ENCODE measurements around the gene NGB. TPM values are rescaled to one million over a fixed set of nuclear protein-coding genes. Genes with fewer than 3 reads are reported as not detected.

NGB gene
- total RNA-seq, 1 experiment from 2014 or later: not detected

DNA sequence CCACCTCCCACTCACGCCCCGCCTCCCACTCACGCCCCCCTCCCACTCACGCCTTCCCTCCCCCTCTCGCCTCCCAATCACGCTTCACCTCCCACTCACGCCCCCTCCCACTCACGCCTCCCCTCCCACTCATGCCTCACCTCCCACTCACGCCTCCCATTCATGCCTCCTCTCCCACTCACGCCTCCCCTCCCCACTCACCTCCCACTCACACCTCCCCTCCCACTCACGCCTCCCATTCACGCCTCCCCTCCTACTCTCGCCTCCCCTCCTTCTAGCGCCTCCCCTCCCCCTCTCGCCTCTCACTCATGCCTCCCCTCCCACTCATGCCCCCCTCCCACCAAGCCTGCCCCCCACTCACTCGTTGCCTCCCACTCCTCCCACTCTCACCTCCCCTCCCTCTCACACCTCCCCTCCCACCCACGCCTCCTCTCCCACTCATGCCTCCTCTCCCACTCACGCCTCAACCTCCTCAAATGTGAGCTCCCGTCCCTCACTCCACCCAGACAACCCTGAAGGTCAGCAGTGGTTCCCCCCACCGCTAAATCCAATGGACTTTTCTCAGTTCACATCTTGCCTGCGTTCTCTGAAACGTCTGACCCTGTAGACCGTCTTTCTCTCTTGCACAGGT is 49.6 kb downstream of the NGB start:
- ATAC-seq (no peak), DNase-seq (no peak)
- H2AFZ ChIP-seq (ENCODE audit: low read length): no peak overlapping the region
- no peak for TF ChIP-seq EZH2 (IDR thresholded peaks at IDR 0.05; ENCODE audit: low read length, unreplicated experiment)
- TF ChIP-seq, protein P1, sequence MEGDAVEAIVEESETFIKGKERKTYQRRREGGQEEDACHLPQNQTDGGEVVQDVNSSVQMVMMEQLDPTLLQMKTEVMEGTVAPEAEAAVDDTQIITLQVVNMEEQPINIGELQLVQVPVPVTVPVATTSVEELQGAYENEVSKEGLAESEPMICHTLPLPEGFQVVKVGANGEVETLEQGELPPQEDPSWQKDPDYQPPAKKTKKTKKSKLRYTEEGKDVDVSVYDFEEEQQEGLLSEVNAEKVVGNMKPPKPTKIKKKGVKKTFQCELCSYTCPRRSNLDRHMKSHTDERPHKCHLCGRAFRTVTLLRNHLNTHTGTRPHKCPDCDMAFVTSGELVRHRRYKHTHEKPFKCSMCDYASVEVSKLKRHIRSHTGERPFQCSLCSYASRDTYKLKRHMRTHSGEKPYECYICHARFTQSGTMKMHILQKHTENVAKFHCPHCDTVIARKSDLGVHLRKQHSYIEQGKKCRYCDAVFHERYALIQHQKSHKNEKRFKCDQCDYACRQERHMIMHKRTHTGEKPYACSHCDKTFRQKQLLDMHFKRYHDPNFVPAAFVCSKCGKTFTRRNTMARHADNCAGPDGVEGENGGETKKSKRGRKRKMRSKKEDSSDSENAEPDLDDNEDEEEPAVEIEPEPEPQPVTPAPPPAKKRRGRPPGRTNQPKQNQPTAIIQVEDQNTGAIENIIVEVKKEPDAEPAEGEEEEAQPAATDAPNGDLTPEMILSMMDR (conservative IDR thresholded peaks at IDR 0.05; ENCODE audit: low read depth, low read length): no peak
- no peak for TF ChIP-seq EZH2phosphoT487 (IDR thresholded peaks at IDR 0.05; ENCODE audit: borderline replicate concordance, low read length)
- no peaks in the 10 kb centered on the region for H3K36me3 ChIP-seq (ENCODE audit: low read depth, low read length)
- H4K20me1 ChIP-seq (ENCODE audit: low read length): no peaks in the 10 kb centered on the region
- H3K9me3 ChIP-seq (ENCODE audit: low read length): no peaks in the 10 kb centered on the region
- no peak overlapping the region for H3K9ac ChIP-seq (ENCODE audit: low read length)
- H3K27ac ChIP-seq (ENCODE audit: low read length): no peak overlapping the region
- H3K79me2 ChIP-seq (ENCODE audit: low read length): no peaks in the 10 kb centered on the region
- H3K9me2 ChIP-seq (replicated peaks; ENCODE audit: low read length): no peaks in the 10 kb centered on the region
- POLR2A ChIA-PET (ENCODE audit: unreplicated experiment): no interaction called here
- H3F3A ChIP-seq (ENCODE audit: low read length, unreplicated experiment): no peaks in the 10 kb centered on the region
- no peaks in the 10 kb centered on the region for H3K4me1 ChIP-seq (ENCODE audit: insufficient read depth, low read length)
- H3K27me3 ChIP-seq (ENCODE audit: low read length): peaks cover 13% of the 10 kb centered on the region
- H3K4me2 ChIP-seq (ENCODE audit: low read length): no peak overlapping the region
- intact Hi-C loops (cut with micrococcal nuclease): no loop called here
- CTCF ChIA-PET: no interaction called here
- no TSS peak for BruUV-seq (replicated peaks)
- no peak overlapping the region for H3K4me3 ChIP-seq (ENCODE audit: low read length)

DNA sequence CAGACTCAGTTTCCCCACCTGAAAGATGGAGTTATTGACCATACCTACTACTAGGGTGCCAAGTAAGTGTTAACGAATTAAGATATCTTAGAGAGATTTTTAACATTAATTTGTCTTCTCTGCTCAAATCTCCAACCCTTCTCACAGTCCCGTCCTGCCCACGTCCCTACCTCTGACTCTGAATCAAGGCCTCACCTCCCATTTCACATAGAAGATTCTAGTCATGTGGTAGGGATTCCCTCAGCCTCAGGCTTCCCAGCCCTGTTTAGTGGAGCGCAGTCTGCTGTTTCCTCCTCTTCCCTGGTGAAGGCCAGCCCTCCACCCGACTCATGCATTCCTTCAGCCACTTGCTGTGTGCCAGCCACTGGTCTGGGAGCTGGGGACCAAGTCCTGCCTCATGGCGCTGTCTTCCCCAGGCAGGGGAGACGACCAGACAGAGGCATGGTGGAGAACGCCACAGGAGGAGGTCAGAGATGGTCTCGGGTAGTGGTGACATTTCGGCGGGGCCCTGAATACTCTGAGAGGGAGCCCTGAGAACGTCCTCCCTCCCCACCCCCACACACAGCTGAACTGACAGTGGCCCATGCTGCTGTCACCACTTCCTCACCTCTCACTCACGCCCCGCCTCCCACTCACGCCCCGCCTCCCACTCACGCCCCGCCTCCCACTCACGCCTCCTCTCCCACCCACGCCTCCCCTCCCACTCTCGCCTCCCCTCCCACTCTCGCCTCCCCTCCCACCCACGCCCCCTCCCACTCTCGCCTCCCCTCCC is 50.6 kb downstream of the NGB start:
- no peak overlapping the region for H3K4me3 ChIP-seq (ENCODE audit: low read length)
- H3K9me3 ChIP-seq (ENCODE audit: low read length): no peaks in the 10 kb centered on the region
- H3K4me1 ChIP-seq (ENCODE audit: insufficient read depth, low read length): no peaks in the 10 kb centered on the region
- no peak overlapping the region for H2AFZ ChIP-seq (ENCODE audit: low read length)
- ChIA-PET POLR2A (ENCODE audit: unreplicated experiment) (no interaction called here), CTCF (no interaction called here)
- BruUV-seq (replicated peaks): no TSS peak
- H3K79me2 ChIP-seq (ENCODE audit: low read length): no peaks in the 10 kb centered on the region
- H3K9ac ChIP-seq (ENCODE audit: low read length): no peak overlapping the region
- no peak for DNase-seq
- H3F3A ChIP-seq (ENCODE audit: low read length, unreplicated experiment): no peaks in the 10 kb centered on the region
- H4K20me1 ChIP-seq (ENCODE audit: low read length): no peaks in the 10 kb centered on the region
- no peaks in the 10 kb centered on the region for H3K9me2 ChIP-seq (replicated peaks; ENCODE audit: low read length)
- intact Hi-C loops (cut with micrococcal nuclease): no loop called here
- no peak overlapping the region for H3K27ac ChIP-seq (ENCODE audit: low read length)
- no peak overlapping the region for H3K4me2 ChIP-seq (ENCODE audit: low read length)
- H3K27me3 ChIP-seq (ENCODE audit: low read length): peaks cover 21% of the 10 kb centered on the region
- TF ChIP-seq EZH2phosphoT487 (IDR thresholded peaks at IDR 0.05; ENCODE audit: borderline replicate concordance, low read length) (no peak), EZH2 (IDR thresholded peaks at IDR 0.05; ENCODE audit: low read length, unreplicated experiment) (no peak)
- TF ChIP-seq, protein P1 (conservative IDR thresholded peaks at IDR 0.05; ENCODE audit: low read depth, low read length): no peak
- H3K36me3 ChIP-seq (ENCODE audit: low read depth, low read length): no peaks in the 10 kb centered on the region
- 0 out of 2 replicates have a peak, but pooled peaks have one; percentile 15 for ATAC-seq

DNA sequence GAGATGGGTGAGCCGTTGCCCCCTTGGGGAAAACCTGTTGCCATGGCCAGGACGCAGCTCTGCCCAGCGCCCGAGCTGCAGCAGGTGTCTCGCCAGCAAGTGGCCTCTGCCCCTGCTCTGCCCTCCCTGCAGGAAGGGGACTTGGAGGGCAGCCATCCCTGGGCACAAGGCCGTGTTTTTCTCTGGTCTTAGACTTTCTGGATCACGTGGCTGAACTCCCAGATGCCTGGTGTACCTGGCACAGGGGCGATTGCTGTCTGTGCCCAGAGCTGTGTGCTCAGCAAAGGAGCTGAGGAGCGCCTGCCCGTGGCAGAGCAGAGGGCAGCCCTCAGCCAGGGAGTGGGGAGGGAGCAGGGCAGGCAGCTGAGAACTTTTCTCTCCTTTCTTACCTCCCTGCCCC is 51.4 kb downstream of the NGB start:
- ATAC-seq: peak; percentile 15; the same call in 1 of the 2 replicates
- intact Hi-C loops (cut with micrococcal nuclease): no loop called here
- no peak overlapping the region for H2AFZ ChIP-seq (ENCODE audit: low read length)
- H3K4me1 ChIP-seq (ENCODE audit: insufficient read depth, low read length): no peaks in the 10 kb centered on the region
- H4K20me1 ChIP-seq (ENCODE audit: low read length): no peaks in the 10 kb centered on the region
- no peak for DNase-seq
- CTCF ChIA-PET: no interaction called here
- BruUV-seq (replicated peaks): no TSS peak
- H3K9me2 ChIP-seq (replicated peaks; ENCODE audit: low read length): no peaks in the 10 kb centered on the region
- no peaks in the 10 kb centered on the region for H3F3A ChIP-seq (ENCODE audit: low read length, unreplicated experiment)
- no peak overlapping the region for H3K9ac ChIP-seq (ENCODE audit: low read length)
- no peak overlapping the region for H3K4me3 ChIP-seq (ENCODE audit: low read length)
- POLR2A ChIA-PET (ENCODE audit: unreplicated experiment): no interaction called here
- no peaks in the 10 kb centered on the region for H3K36me3 ChIP-seq (ENCODE audit: low read depth, low read length)
- H3K27ac ChIP-seq (ENCODE audit: low read length): no peak overlapping the region
- H3K4me2 ChIP-seq (ENCODE audit: low read length): no peak overlapping the region
- peaks cover 21% of the 10 kb centered on the region for H3K27me3 ChIP-seq (ENCODE audit: low read length)
- TF ChIP-seq EZH2 (IDR thresholded peaks at IDR 0.05; ENCODE audit: low read length, unreplicated experiment) (no peak), EZH2phosphoT487 (IDR thresholded peaks at IDR 0.05; ENCODE audit: borderline replicate concordance, low read length) (no peak)
- TF ChIP-seq, protein P1 (conservative IDR thresholded peaks at IDR 0.05; ENCODE audit: low read depth, low read length): no peak
- no peaks in the 10 kb centered on the region for H3K79me2 ChIP-seq (ENCODE audit: low read length)
- H3K9me3 ChIP-seq (ENCODE audit: low read length): no peaks in the 10 kb centered on the region
